NCI-H446 treated with DMSO at 0.1 percent for 48 hours (cell line): ENCODE data around the gene SLC46A1.

Source experiments
- DNase-seq: peaks from one replicate; lab custom pipeline; 2025; lab: John Stamatoyannopoulos, UW

The SLC46A1 gene

GRCh38 chr17:28350271-28350670 is 55.7 kb downstream of the SLC46A1 start:
- no peak for DNase-seq

- no peak for DNase-seq
These were observed 57.0 kb downstream of the SLC46A1 start for GRCh38 chr17:28348979-28349378.

GRCh38 chr17:28347261-28347891 is 58.6 kb downstream of the SLC46A1 start:
- DNase-seq: no peak

GRCh38 chr17:28346746-28347246 is 59.2 kb downstream of the SLC46A1 start:
- DNase-seq: no peak

GRCh38 chr17:28346199-28346580 is 59.8 kb downstream of the SLC46A1 start:
- no peak for DNase-seq

- no peak for DNase-seq
These were observed 60.4 kb downstream of the SLC46A1 start for GRCh38 chr17:28345419-28346198.
